ENCODE data around the gene SNX25. TPM values are rescaled to one million over a fixed set of nuclear protein-coding genes. Genes with fewer than 3 reads are reported as not detected.
"Not testable (repeated sequence)": the region's sequence is repeated elsewhere in the genome, so short reads cannot be mapped to it uniquely, and the experiment has no call there.

Gene SNX25
- total and polyA plus RNA-seq, 2 donors (not counting 1 experiment from before 2014, with no cell fraction given): 12.0 to 77.6 TPM

DNA sequence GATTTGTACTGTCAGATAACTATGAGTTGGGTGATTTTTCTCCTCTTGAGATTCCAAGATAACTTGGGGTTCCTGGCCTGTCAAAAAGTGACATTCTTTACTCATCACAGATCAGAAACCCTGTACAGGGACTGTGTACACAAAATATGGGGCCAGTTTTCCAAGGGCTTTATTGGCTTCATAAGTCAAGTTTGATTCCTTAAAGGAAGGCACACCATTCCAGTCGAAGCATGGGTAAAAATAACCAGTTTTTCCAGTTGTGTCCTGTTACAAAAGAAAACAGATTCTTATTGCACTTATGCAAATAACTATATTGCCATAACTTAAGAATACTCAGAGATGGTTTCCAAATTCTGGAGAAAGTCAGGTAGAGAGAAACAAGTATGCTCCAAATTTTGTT, 116.3 kb downstream of the SNX25 start:
- H3K9ac ChIP-seq (ENCODE audit: low read length); H3K4me3 ChIP-seq (ENCODE audit: control extremely low read depth in 1 of 5, extremely low read depth in 1 of 5, insufficient read depth in 1 of 5, low read depth in 2 of 5, low read length in 4 of 5); CTCF ChIA-PET; H3K27me3 ChIP-seq (replicated peaks in 1 of 4; ENCODE audit: control extremely low read depth in 1 of 4, control insufficient read depth in 3 of 4, insufficient read depth in 4 of 4, low read length in 3 of 4); H3K4me1 ChIP-seq (ENCODE audit: control insufficient read depth in 2 of 2, insufficient read depth in 2 of 2, low read length in 2 of 2); H3K4me2 ChIP-seq (replicated peaks; ENCODE audit: low read depth, low read length, poor library complexity, severe bottlenecking); H4K20me1 ChIP-seq (ENCODE audit: control insufficient read depth, insufficient read depth, low read length, poor library complexity, severe bottlenecking); H3K9me3 ChIP-seq (ENCODE audit: control extremely low read depth in 1 of 3, control insufficient read depth in 2 of 3, insufficient read depth in 1 of 3, low read length in 2 of 3); ATAC-seq (ENCODE audit: low read depth); H3K4me1 Mint-ChIP-seq; DNase-seq; H3K27ac ChIP-seq (ENCODE audit: low read length in 2 of 2); H2AFZ ChIP-seq (ENCODE audit: insufficient read depth, low read depth, low read length, poor library complexity, severe bottlenecking); H3K9me3 Mint-ChIP-seq (ENCODE audit: insufficient read depth); H3K4me3 Mint-ChIP-seq; POLR2A ChIA-PET; H3K27ac Mint-ChIP-seq; H3K27me3 Mint-ChIP-seq; intact Hi-C loops (cut with micrococcal nuclease): not testable (repeated sequence)
- WGBS (ENCODE audit: insufficient coverage): no CpG with 5 or more reads among the region's 1 CpG
- Histone ChIP-seq H3K36me3 (replicated peaks in 1 of 2; ENCODE audit: control extremely low read depth in 1 of 2, control insufficient read depth in 1 of 2, extremely low read depth in 1 of 2, insufficient read depth in 2 of 2, low read length in 1 of 2) (peaks cover 11 to 27% of the 10 kb centered on the region in 2 experiments), H3K79me2 (ENCODE audit: control insufficient read depth, insufficient read depth, low read length) (peaks cover 23% of the 10 kb centered on the region)

DNA sequence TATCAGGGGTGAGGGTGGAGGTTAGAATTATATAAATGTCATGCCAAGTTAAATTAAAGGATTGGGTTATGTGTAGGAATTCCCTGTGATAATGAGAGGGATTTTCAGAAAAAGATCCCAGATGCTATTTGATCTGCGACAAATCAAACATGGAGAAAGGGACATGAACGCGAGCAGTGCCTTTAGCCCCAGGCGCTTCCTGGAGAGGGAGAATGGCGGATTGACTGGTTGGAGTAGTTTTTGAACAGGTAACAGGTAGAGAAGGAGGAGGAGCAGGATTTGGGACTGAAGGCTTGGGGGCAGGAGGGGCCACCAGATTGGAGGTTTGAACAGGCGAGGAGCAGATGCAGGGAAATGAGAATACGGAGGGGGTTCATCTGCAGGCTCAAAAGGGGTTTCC, 119.2 kb downstream of the SNX25 start:
- H3K27me3 ChIP-seq (replicated peaks in 1 of 4; ENCODE audit: control extremely low read depth in 1 of 4, control insufficient read depth in 3 of 4, insufficient read depth in 4 of 4, low read length in 3 of 4): no peaks in the 10 kb centered on the region
- TF ChIP-seq EZH2 (IDR thresholded peaks at IDR 0.05; ENCODE audit: borderline replicate concordance, insufficient read depth, low read depth, low read length, poor library complexity, severe bottlenecking): no peak
- TF ChIP-seq, protein P1, sequence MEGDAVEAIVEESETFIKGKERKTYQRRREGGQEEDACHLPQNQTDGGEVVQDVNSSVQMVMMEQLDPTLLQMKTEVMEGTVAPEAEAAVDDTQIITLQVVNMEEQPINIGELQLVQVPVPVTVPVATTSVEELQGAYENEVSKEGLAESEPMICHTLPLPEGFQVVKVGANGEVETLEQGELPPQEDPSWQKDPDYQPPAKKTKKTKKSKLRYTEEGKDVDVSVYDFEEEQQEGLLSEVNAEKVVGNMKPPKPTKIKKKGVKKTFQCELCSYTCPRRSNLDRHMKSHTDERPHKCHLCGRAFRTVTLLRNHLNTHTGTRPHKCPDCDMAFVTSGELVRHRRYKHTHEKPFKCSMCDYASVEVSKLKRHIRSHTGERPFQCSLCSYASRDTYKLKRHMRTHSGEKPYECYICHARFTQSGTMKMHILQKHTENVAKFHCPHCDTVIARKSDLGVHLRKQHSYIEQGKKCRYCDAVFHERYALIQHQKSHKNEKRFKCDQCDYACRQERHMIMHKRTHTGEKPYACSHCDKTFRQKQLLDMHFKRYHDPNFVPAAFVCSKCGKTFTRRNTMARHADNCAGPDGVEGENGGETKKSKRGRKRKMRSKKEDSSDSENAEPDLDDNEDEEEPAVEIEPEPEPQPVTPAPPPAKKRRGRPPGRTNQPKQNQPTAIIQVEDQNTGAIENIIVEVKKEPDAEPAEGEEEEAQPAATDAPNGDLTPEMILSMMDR (IDR thresholded peaks at IDR 0.05): no peak
- WGBS (ENCODE audit: insufficient coverage): 98% methylated on average over 7 of the region's 7 CpGs
- no peak overlapping the region for H3K27ac ChIP-seq (ENCODE audit: low read length in 2 of 2)
- no peak overlapping the region for H3K4me3 ChIP-seq (ENCODE audit: control extremely low read depth in 1 of 5, extremely low read depth in 1 of 5, insufficient read depth in 1 of 5, low read depth in 2 of 5, low read length in 4 of 5)
- no peak overlapping the region for H2AFZ ChIP-seq (ENCODE audit: insufficient read depth, low read depth, low read length, poor library complexity, severe bottlenecking)
- Mint-ChIP-seq H3K9me3 (ENCODE audit: insufficient read depth) (no peaks in the 10 kb centered on the region), H3K4me1 (peaks cover 5% of the 10 kb centered on the region), H3K4me3 (no peak overlapping the region), H3K27me3 (no peaks in the 10 kb centered on the region), H3K27ac (no peak overlapping the region)
- H3K9me3 ChIP-seq (ENCODE audit: control extremely low read depth in 1 of 3, control insufficient read depth in 2 of 3, insufficient read depth in 1 of 3, low read length in 2 of 3): no peaks in the 10 kb centered on the region
- no peaks in the 10 kb centered on the region for H3K4me1 ChIP-seq (ENCODE audit: control insufficient read depth in 2 of 2, insufficient read depth in 2 of 2, low read length in 2 of 2)
- ChIA-PET POLR2A (no interaction called here), CTCF (no interaction called here)
- no peak overlapping the region for H3K4me2 ChIP-seq (replicated peaks; ENCODE audit: low read depth, low read length, poor library complexity, severe bottlenecking)
- ATAC-seq (ENCODE audit: low read depth): no peak
- intact Hi-C loops (cut with micrococcal nuclease): no loop called here
- no peak for DNase-seq
- peaks cover under 1 to 26% of the 10 kb centered on the region in 2 experiments for H3K36me3 ChIP-seq (replicated peaks in 1 of 2; ENCODE audit: control extremely low read depth in 1 of 2, control insufficient read depth in 1 of 2, extremely low read depth in 1 of 2, insufficient read depth in 2 of 2, low read length in 1 of 2)
- peaks cover 23% of the 10 kb centered on the region for H3K79me2 ChIP-seq (ENCODE audit: control insufficient read depth, insufficient read depth, low read length)
- H4K20me1 ChIP-seq (ENCODE audit: control insufficient read depth, insufficient read depth, low read length, poor library complexity, severe bottlenecking): no peaks in the 10 kb centered on the region
- H3K9ac ChIP-seq (ENCODE audit: low read length): no peak overlapping the region

DNA sequence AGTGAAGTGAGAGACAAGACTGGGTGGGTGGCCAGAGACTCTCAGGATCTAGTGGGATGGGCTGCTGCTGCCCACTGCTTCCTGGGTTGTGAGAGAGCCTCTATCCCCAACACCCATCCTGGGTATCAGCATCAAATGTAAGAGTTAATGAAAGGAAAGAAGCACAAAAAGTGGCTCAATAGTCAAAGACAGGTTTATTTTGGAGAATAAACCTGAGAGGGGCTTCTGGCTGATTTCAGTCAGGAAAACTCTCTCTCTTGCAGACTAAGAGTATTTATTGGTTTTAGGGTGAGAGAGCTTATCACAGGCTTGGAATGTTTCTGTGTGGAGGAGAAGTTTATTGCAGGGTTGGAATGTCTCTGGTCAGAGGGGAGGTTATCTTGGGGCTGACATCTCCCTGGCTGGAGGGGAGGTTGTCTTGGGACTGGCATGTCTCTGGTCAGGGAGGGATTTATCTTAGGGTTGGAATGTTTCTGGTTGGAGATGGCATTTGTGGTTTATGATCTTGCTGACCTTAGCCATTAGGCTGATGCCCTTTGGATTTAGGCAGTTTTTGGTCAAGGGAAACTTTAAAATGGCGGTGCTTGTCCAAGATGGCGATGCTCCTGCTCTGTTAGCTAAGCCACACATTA, 120.6 kb downstream of the SNX25 start:
- H3K27me3 Mint-ChIP-seq; intact Hi-C loops (cut with micrococcal nuclease); H3K27ac ChIP-seq (ENCODE audit: low read length in 2 of 2); H3K9ac ChIP-seq (ENCODE audit: low read length); POLR2A ChIA-PET; H3K9me3 ChIP-seq (ENCODE audit: control extremely low read depth in 1 of 3, control insufficient read depth in 2 of 3, insufficient read depth in 1 of 3, low read length in 2 of 3); H3K4me3 Mint-ChIP-seq; CTCF ChIA-PET; H2AFZ ChIP-seq (ENCODE audit: insufficient read depth, low read depth, low read length, poor library complexity, severe bottlenecking); DNase-seq; H3K27me3 ChIP-seq (replicated peaks in 1 of 4; ENCODE audit: control extremely low read depth in 1 of 4, control insufficient read depth in 3 of 4, insufficient read depth in 4 of 4, low read length in 3 of 4); H3K27ac Mint-ChIP-seq; H3K4me2 ChIP-seq (replicated peaks; ENCODE audit: low read depth, low read length, poor library complexity, severe bottlenecking); H3K4me1 ChIP-seq (ENCODE audit: control insufficient read depth in 2 of 2, insufficient read depth in 2 of 2, low read length in 2 of 2); H3K4me1 Mint-ChIP-seq; ATAC-seq (ENCODE audit: low read depth); H3K9me3 Mint-ChIP-seq (ENCODE audit: insufficient read depth); H4K20me1 ChIP-seq (ENCODE audit: control insufficient read depth, insufficient read depth, low read length, poor library complexity, severe bottlenecking); H3K4me3 ChIP-seq (ENCODE audit: control extremely low read depth in 1 of 5, extremely low read depth in 1 of 5, insufficient read depth in 1 of 5, low read depth in 2 of 5, low read length in 4 of 5): not testable (repeated sequence)
- WGBS (ENCODE audit: insufficient coverage): 100% methylated on average over 2 of the region's 2 CpGs
- H3K79me2 ChIP-seq (ENCODE audit: control insufficient read depth, insufficient read depth, low read length): peaks cover 15% of the 10 kb centered on the region
- H3K36me3 ChIP-seq (replicated peaks in 1 of 2; ENCODE audit: control extremely low read depth in 1 of 2, control insufficient read depth in 1 of 2, extremely low read depth in 1 of 2, insufficient read depth in 2 of 2, low read length in 1 of 2): peaks cover 2 to 23% of the 10 kb centered on the region in 2 experiments

Data from B cell (primary cell).